Fibroblast of pulmonary artery (primary cell): ENCODE data around the gene TMEM26.
A peak's percentile ranks its signal among the peaks of the same experiment; 100 is the strongest.

Experiments used
- DNase-seq: peaks from one replicate; pipeline ENCODE4 v3.0.0-alpha.2; 2010; ENCODE audit warnings: low read depth
- H3K4me3 ChIP-seq: replicated peaks from 2 replicates; pipeline ENCODE4 v1.5.1; 2011; ENCODE audit warnings: low read depth, mild to moderate bottlenecking, control low read depth, low read length, moderate library complexity
- CTCF ChIP-seq: IDR thresholded peaks from 2 replicates; pipeline ENCODE4 v1.5.1; 2011; ENCODE audit warnings: mild to moderate bottlenecking, control low read depth, low read length, inconsistent platforms; ENCODE audit errors: missing control alignments

Gene TMEM26

DNA sequence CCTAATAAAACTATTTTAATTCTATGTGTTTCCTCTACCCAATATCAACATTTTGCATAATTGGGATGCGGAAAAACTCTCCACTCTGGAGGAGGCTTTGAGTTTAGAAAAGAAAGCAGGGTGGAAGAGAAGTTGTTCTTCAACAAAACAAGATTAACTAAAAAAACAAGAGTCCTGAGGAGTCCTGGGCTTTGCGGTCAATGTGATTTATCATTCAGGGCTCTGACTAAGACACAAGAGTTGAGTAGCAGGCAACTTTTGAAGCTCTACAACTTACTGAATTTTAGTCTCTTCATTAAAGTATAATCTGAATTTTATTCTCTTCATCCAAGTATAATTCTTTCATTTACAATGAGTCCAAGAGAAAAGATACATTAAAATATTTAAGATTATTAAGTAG, 18.3 kb upstream of the TMEM26 start:
- H3K4me3 ChIP-seq: no peak overlapping the region
- no peak for TF ChIP-seq CTCF
- no peak for DNase-seq

DNA sequence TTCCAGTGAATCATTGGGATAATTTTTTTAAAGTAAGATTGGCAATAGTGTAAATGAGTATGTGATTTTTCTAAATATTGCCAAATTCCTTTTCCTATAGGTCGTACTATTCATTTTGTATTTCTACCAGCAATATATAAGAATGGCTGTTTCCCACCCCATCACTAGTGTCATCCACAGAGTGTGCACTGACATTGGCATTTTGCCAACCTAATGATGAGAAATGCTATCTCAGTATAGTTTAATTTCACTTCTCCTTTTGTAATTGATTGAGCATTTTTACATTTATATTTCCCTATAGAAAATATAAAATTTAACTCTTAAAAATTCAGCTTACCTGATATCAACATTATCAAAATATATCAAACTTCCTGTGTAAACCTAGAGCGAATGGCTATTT, 17.6 kb upstream of the TMEM26 start:
- no peak overlapping the region for H3K4me3 ChIP-seq
- TF ChIP-seq CTCF: no peak
- no peak for DNase-seq

DNA sequence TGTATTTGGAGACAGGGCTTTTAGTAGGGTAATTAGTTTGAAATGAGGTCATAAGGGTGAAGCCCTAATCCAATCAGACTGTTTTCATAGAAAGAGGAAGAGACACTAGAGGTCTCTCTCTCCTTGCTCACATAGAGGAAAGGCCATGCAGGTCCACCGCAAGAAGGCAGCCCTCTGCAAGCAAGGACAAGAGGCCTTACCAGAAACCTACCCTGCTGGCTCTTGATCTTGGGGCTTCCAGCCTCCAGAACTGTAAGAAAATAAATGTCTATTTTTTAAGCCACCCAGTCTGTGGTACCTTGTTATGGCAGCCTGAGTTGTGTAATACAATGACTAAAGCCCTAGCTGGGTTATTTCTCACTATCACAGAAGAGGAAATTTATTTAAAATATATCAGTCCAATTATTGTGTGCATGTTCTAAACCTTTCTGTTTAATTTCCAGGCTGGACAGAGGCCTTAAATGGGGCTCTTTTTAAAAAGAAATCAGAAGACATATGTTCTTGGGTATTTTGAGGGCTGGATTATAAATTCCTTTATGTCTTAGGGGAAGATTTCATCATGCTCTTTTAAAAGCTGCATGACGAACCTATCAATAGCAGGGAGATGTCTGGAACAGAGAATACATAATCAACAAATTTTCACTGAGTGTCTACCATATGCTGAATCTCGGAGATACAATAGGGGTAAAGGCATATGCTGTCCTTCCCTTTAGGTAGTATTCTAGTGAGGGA, 12.9 kb upstream of the TMEM26 start:
- DNase-seq: peak; percentile 30
- H3K4me3 ChIP-seq: no peak overlapping the region
- TF ChIP-seq CTCF: no peak

GRCh38 chr10:61465171-61465496, 12.0 kb upstream of the TMEM26 start:
- no peak overlapping the region for H3K4me3 ChIP-seq
- DNase-seq: no peak
- peak; percentile 4 for TF ChIP-seq CTCF

DNA sequence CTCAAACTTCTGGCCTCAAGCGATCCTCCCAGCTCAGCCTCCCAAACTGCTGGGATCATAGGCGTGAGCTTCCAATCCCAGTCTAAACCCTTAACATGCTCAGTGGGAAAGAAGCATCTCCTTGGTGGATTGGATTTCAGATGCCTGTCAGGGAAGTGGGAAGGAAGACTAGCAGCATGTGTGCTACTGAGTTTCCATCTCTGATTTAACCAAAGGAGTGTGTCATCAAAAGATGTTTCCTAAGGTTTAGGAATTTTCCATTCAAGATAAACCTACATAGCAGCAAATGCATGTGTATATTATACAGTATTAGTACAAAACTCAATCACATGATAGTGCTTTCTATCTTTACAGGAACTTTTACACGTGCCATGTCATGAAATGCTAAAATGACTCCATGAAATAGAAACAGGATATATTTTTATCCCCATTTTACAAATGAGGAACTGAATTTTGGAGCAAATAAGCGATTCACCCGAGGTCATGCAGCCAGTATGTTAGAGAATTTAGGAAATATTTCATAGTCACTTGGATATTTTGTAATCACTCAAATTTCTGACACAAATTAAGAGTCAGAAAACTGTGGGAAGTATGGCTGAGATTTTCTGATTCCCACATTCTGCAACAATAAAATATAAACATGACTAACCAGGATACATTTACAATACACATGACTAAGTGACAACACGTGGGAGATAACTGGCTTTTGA, 11.4 kb upstream of the TMEM26 start:
- H3K4me3 ChIP-seq: no peak overlapping the region
- TF ChIP-seq CTCF: no peak
- DNase-seq: peak; percentile 77

DNA sequence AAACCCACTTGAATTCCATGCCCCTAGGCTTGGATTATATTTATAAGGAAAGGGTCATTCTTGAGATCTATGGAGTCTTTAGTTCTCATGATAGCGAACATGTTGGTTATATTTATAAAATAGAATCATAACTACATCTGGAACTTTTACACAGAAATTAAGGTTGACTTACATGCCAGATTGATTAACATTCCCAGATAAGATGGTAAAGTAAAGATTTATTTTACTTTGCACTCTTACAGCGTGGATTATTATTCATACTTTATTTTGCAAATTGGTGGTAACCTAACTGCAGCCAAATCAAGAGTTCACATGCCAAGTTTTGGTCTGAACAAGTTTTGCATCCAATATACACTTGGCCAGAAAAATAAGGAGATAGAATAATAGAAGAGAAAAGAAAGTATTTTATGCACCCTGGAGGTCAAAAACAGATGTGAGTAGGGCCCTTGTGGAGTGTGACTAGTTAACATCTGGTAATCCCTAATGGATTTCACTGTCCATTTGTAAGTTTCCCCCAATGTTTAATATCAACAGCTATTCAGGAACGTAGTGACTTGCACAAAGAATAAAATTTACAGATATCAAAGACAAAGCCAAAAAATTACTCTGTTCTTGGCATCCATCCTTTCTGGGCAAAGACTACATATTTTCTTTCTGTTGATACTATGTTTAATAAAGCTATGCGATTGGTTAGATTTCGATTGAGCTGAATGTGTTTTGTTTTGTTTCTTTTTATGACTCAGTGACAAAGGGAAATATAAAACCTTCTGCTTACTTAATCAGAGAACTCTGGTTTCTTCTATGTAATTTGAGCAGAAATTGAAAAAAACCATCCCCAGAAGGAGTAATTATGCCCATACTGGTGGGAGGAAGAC, 10.1 kb upstream of the TMEM26 start:
- H3K4me3 ChIP-seq: no peak overlapping the region
- peak; percentile 84 for DNase-seq
- no peak for TF ChIP-seq CTCF
